Adipose tissue (tissue), 3 donors: ENCODE measurements around the gene SLC7A8. TPM values are rescaled to one million over a fixed set of nuclear protein-coding genes. Genes with fewer than 3 reads are reported as not detected.
"Not testable (repeated sequence)": the region's sequence is repeated elsewhere in the genome, so short reads cannot be mapped to it uniquely, and the experiment has no call there.

Experiments used
- H3K27ac ChIP-seq: one replicate; pipeline ENCODE4 v1.5.1; 2013; ENCODE audit warnings: low read depth, low read length
- WGBS, 3 donors: extraction: QIAGEN DNeasy Blood & Tissue Kit; methylation state at CpG; one replicate each; pipeline ENCODE4 v1.1.7; 2013; 5-methylcytosine and 5-hydroxymethylcytosine counted together
- polyA plus RNA-seq, 3 donors: library from polyadenylated mRNA; stranded (reverse); fragments of 200-250 nt; gene quantifications; one replicate each; pipeline ENCODE4 v1.2.3, GENCODE V29; 2013
- donor health status: healthy with polysubstance abuse.
- donor health status: Bipolar disorder and iron deficiency.
- donor health status: healthy.

Gene SLC7A8
- polyA plus RNA-seq: 10 to 100 TPM; 16.8 to 41.5 (median 25.9) TPM

- 2 to 4% (median 2%) methylated on average over 17 of the region's 17 CpGs for WGBS, 3 donors
- no peak within 1 kb of the TSS for H3K27ac ChIP-seq
These were observed at the start of gene SLC7A8 for GRCh38 chr14:23183479-23183878. Gene SLC7A8, minus strand, starts transcription at chr14:23183660. Its CDS starts 746 bp downstream, at chr14:23182914.

GRCh38 chr14:23232241-23232808, 48.9 kb upstream of the SLC7A8 start:
- H3K27ac ChIP-seq: not testable (repeated sequence)
- WGBS, 3 donors: 92 to 96% (median 93%) methylated on average over 16 to 36 of the region's 38 CpGs

- H3K27ac ChIP-seq: no peak overlapping the region
- 55 to 85% (median 68%) methylated on average over 1 of the region's 1 CpG for WGBS, 3 donors
These were observed 45.4 kb upstream of the SLC7A8 start for GRCh38 chr14:23228812-23229211.

DNA sequence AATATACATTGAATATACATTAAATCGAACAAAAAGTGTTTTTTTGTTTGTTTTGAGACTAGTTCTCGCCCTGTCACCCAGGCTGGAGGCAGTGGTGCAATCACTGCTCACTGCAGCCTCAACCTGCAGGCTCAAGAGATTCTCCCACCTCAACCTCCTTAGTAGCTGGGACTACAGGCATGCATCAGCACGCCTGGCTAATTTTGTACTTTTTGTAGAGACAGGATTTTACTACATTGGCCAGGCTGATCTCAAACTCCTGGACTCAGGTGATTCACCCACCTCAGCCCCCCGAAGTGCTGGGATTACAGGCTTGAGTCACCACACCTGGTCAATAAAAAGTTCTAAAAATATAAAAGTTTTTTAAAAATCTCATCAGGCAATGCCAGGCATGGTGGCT, 44.1 kb upstream of the SLC7A8 start:
- H3K27ac ChIP-seq: no peak overlapping the region
- 58 to 73% (median 59%) methylated on average over 4 of the region's 4 CpGs for WGBS, 3 donors

- 84 to 97% (median 93%) methylated on average over 1 of the region's 1 CpG for WGBS, 3 donors
- not testable (repeated sequence) for H3K27ac ChIP-seq
These were observed 41.5 kb upstream of the SLC7A8 start for GRCh38 chr14:23224958-23225357.

GRCh38 chr14:23219075-23219474, 35.6 kb upstream of the SLC7A8 start:
- H3K27ac ChIP-seq: no peak overlapping the region
- 72 to 86% (median 79%) methylated on average over 3 of the region's 3 CpGs for WGBS, 3 donors

GRCh38 chr14:23217032-23218020, 33.9 kb upstream of the SLC7A8 start:
- 91 to 95% (median 94%) methylated on average over 6 of the region's 6 CpGs for WGBS, 3 donors
- H3K27ac ChIP-seq: no peak overlapping the region

DNA sequence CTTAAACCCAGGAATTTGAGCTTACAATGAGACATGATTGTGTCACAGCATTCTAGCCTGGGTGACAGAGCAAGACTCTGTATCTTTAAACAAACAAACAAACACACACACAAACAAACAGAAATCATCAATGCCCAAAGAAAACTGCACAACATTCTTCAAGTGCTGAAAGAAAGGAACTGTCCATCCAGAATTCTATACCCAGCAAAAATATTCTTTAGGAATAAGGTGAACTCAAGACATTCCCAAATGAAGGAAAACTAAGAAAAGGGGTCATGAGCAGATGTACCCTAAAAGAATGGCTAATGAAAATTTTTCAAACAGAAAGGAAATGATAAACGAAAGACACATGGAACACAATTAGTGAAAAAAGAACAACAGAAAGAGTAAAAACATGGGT, 32.0 kb upstream of the SLC7A8 start:
- 80 to 95% (median 89%) methylated on average over 1 of the region's 1 CpG for WGBS, 3 donors
- no peak overlapping the region for H3K27ac ChIP-seq

DNA sequence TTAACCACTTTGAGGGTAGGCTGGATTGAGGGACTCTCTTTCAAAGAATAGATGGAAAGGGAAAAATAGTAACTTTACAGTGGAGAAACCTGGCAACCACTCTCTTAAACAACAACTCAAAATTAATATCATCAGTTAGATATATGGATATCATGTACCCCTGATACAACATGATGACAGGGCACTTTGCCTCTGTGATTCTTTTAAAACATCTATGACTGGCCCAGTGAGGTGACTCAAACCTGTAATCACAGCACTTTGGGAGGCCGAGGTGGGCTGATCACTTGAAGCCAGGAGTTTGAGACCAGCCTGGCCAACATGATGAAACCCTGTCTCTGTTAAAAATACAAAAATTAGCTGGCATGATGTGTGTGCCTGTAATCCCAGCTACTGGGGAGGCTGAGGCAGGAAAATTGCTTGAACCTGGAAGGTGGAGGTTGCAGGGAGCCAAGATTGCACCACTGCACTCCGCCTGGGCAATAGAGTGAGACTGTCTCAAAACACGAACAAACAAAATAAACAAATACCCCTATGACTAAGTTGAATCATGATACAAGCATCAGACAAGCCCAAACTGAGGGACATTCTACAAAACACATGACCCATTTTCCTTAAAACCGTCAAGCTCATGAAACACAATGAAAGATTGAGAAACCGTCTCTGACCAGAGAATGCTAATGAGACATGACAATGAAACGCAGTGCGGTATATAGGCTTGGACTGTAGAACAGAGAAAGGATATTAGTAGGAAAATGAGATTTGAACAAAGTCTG, 26.4 kb upstream of the SLC7A8 start:
- no peak overlapping the region for H3K27ac ChIP-seq
- 90 to 91% (median 91%) methylated on average over 7 of the region's 7 CpGs for WGBS, 3 donors

GRCh38 chr14:23208324-23208723, 24.9 kb upstream of the SLC7A8 start:
- no peak overlapping the region for H3K27ac ChIP-seq

- WGBS, 3 donors: 72 to 86% (median 82%) methylated on average over 3 of the region's 3 CpGs
- no peak overlapping the region for H3K27ac ChIP-seq
These were observed 23.7 kb upstream of the SLC7A8 start for GRCh38 chr14:23207146-23207540.

DNA sequence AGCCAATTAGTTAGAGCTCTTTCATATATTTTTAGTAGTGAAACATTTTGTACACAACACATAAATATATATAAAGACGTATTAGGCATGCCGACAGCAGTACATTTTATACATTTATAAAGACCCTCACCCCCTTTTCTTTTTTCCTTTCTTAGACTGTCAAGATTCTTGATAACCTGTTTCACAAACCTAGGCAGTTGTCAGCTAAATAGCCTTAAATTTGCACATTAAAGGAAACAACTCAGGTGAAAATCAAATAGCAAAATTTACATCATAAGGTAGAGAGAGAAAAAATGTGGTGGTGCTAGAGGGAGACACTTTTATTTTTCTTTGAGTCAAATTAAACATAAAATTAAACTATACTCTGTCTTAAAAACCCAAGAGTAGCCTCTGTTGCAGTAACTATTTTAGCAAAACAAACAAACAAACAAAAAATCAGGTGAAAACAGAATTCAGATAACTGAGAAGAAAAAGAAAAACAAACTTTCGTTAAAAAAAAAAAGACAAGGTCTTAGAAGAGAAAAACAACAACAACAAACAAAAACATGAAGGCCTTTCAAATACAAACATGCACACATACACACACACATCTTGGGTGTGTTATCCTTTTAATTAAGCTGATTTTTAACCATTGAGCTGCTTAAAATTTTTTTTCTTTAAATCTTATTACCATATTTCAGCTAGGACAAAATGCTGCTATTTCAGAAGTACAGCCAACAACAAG, 23.1 kb upstream of the SLC7A8 start:
- no peak overlapping the region for H3K27ac ChIP-seq
- 80 to 91% (median 90%) methylated on average over 3 of the region's 3 CpGs for WGBS, 3 donors

DNA sequence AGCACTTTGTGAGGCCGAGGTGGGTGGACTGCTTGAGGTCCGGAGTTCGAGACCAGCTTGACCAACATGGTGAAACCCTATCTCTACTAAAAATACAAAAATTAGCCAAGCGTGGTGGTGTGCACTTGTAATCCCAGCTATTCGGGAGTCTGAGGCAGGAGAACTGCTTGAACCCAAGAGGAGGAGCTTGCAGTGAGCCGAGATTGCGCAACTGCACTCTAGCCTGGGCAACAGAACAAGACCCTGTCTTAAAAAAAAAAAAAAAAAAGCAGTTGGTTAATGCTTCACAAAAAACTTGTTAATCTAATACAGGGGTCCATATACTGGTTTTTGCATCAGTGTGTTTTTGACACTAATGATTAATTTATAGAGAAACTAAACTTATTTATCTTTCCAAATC, 18.5 kb upstream of the SLC7A8 start:
- no peak overlapping the region for H3K27ac ChIP-seq
- 91 to 95% (median 94%) methylated on average over 7 of the region's 7 CpGs for WGBS, 3 donors

GRCh38 chr14:23199141-23199540, 15.7 kb upstream of the SLC7A8 start:
- 67 to 82% (median 79%) methylated on average over 1 of the region's 1 CpG for WGBS, 3 donors
- not testable (repeated sequence) for H3K27ac ChIP-seq

GRCh38 chr14:23196487-23196886, 13.0 kb upstream of the SLC7A8 start:
- not testable (repeated sequence) for H3K27ac ChIP-seq
- 90 to 95% (median 92%) methylated on average over 2 of the region's 2 CpGs for WGBS, 3 donors

- 40 to 68% (median 66%) methylated on average over 7 of the region's 7 CpGs for WGBS, 3 donors
- no peak overlapping the region for H3K27ac ChIP-seq
These were observed 12.2 kb upstream of the SLC7A8 start for GRCh38 chr14:23195552-23196101.

- 42 to 75% (median 58%) methylated on average over 3 of the region's 3 CpGs for WGBS, 3 donors
- no peak overlapping the region for H3K27ac ChIP-seq
These were observed 10.0 kb upstream of the SLC7A8 start for GRCh38 chr14:23193432-23193831.

GRCh38 chr14:23187925-23188324, 4.5 kb upstream of the SLC7A8 start:
- 82 to 89% (median 85%) methylated on average over 2 of the region's 2 CpGs for WGBS, 3 donors

More at GRCh38 chr14:23187925-23188324, 4.5 kb upstream of the SLC7A8 start:
- no peak overlapping the region for H3K27ac ChIP-seq
